ENCODE results near the gene MYL1.

The MYL1 gene

GRCh38 chr2:210252699-210253606 is 62.0 kb downstream of the MYL1 start:
- Histone ChIP-seq H3K27me3 (no peaks in the 10 kb centered on the region), H3K9me3 (no peaks in the 10 kb centered on the region), H3K4me3 (no peak overlapping the region), H3K27ac (no peak overlapping the region), H3K4me1 (peaks cover 0 to 10% (median 0%) of the 10 kb centered on the region in 4 donors), H3K36me3 (no peaks in the 10 kb centered on the region)
- DNase-seq = no peak
- TF ChIP-seq CTCF (IDR thresholded peaks at IDR 0.05) = no peak
- intact Hi-C loops (cut with DNase I; ENCODE audit: low total_unique reads) = loop anchor here (5.0 kb wide), 1 partner anchor 144 kb away; no protein-coding TSS in a partner anchor

GRCh38 chr2:210250622-210251021 is 64.4 kb downstream of the MYL1 start:
- intact Hi-C loops (cut with DNase I; ENCODE audit: low total_unique reads) = loop anchor here (5.0 kb wide), 1 partner anchor 147 kb away; no protein-coding TSS in a partner anchor
- Histone ChIP-seq H3K27ac (no peak overlapping the region), H3K9me3 (no peaks in the 10 kb centered on the region), H3K4me1 (peaks cover 0 to 10% (median 0%) of the 10 kb centered on the region in 4 donors), H3K36me3 (no peaks in the 10 kb centered on the region), H3K27me3 (no peaks in the 10 kb centered on the region), H3K4me3 (no peak overlapping the region)
- DNase-seq = no peak
- no peak for TF ChIP-seq CTCF (IDR thresholded peaks at IDR 0.05)
